DOHH2 (cell line): ENCODE results near the gene SELPLG.

Experiments used
- H3F3A ChIP-seq: fragments of 200-600 bp; sonication (generic), shearing (Covaris generic); 2 replicates; pipeline ENCODE4 v1.6.0; 2016; ENCODE audit warnings: antibody characterized with exemption, mild to moderate bottlenecking; ENCODE audit not compliant: control insufficient read depth, insufficient read depth
- H3K27ac ChIP-seq: fragments of 200-600 bp; sonication (generic); 2 replicates; pipeline ENCODE4 v1.5.1; 2014; ENCODE audit warnings: low read depth, mild to moderate bottlenecking, low read length, moderate library complexity
- H3K27me3 ChIP-seq: fragments of 200-600 bp; sonication (generic); 2 replicates; pipeline ENCODE4 v1.6.1; 2014; ENCODE audit warnings: mild to moderate bottlenecking, low read length, mixed read lengths; ENCODE audit not compliant: control insufficient read depth
- H3K36me3 ChIP-seq: fragments of 200-600 bp; sonication (generic); 2 replicates; pipeline ENCODE4 v1.6.1; 2014; ENCODE audit warnings: mild to moderate bottlenecking, low read length, moderate library complexity, mixed read lengths; ENCODE audit not compliant: control insufficient read depth
- H3K4me1 ChIP-seq: fragments of 200-600 bp; sonication (generic); 2 replicates; pipeline ENCODE4 v1.6.1; 2014; ENCODE audit warnings: mild to moderate bottlenecking, low read length, mixed read lengths; ENCODE audit not compliant: control insufficient read depth
- H3K4me2 ChIP-seq: fragments of 200-600 bp; sonication (generic); 2 replicates; pipeline ENCODE4 v1.6.0; 2014; ENCODE audit warnings: mild to moderate bottlenecking, low read length, moderate library complexity
- H3K4me3 ChIP-seq: fragments of 200-600 bp; sonication (generic); 2 replicates; pipeline ENCODE4 v1.5.1; 2014; ENCODE audit warnings: mild to moderate bottlenecking, low read length, mixed read lengths
- H3K79me2 ChIP-seq: fragments of 200-600 bp; sonication (generic); 2 replicates; pipeline ENCODE4 v1.6.1; 2014; ENCODE audit warnings: mild to moderate bottlenecking, low read length, mixed read lengths; ENCODE audit not compliant: control insufficient read depth
- H3K9me2 ChIP-seq: fragments of 200-600 bp; sonication (generic); replicated peaks from 2 replicates; pipeline ENCODE4 v1.6.1; 2014; ENCODE audit warnings: mild to moderate bottlenecking, low read length, mixed read lengths; ENCODE audit not compliant: control insufficient read depth
- H3K9me3 ChIP-seq: fragments of 200-600 bp; sonication (generic); 2 replicates; pipeline ENCODE4 v1.6.1; 2014; ENCODE audit warnings: antibody characterized with exemption, low read length, mixed read lengths; ENCODE audit not compliant: control insufficient read depth, insufficient read depth
- H4K20me1 ChIP-seq: fragments of 200-600 bp; sonication (generic); 2 replicates; pipeline ENCODE4 v1.6.0; 2014; ENCODE audit warnings: low read depth, mild to moderate bottlenecking, antibody characterized with exemption, low read length, moderate library complexity; ENCODE audit not compliant: control insufficient read depth, insufficient read depth
- EZH2phosphoT487 ChIP-seq: fragments of 200-600 bp; sonication (generic); IDR thresholded peaks from 2 replicates; pipeline ENCODE4 v1.6.1; 2017; ENCODE audit warnings: borderline replicate concordance, mild to moderate bottlenecking, antibody characterized with exemption, low read length, moderate library complexity, mixed read lengths
- TF ChIP-seq, protein P1 (sequence below): fragments of 200-600 bp; sonication (generic); IDR thresholded peaks from one replicate; pipeline ENCODE4 v1.5.1; 2014; ENCODE audit warnings: antibody characterized with exemption, mild to moderate bottlenecking, low read depth, low read length; ENCODE audit not compliant: poor library complexity, severe bottlenecking

The SELPLG gene

GRCh38 chr12:108672054-108672453 lies 38.4 kb upstream of the SELPLG start:
- no peaks in the 10 kb centered on the region for H3K79me2 ChIP-seq

GRCh38 chr12:108671110-108671509 lies 37.4 kb upstream of the SELPLG start:
- Histone ChIP-seq H3K36me3 (no peaks in the 10 kb centered on the region), H3K79me2 (no peaks in the 10 kb centered on the region), H3K27me3 (no peaks in the 10 kb centered on the region), H3K4me1 (peaks cover 20% of the 10 kb centered on the region), H3K9me2 (no peaks in the 10 kb centered on the region), H3K27ac (no peak overlapping the region), H3K9me3 (no peaks in the 10 kb centered on the region), H3K4me2 (no peak overlapping the region), H3F3A (no peaks in the 10 kb centered on the region; the same call in 1 of the 2 replicates), H3K4me3 (no peak overlapping the region), H4K20me1 (no peaks in the 10 kb centered on the region)
- TF ChIP-seq EZH2phosphoT487 = no peak
- TF ChIP-seq, protein P1, sequence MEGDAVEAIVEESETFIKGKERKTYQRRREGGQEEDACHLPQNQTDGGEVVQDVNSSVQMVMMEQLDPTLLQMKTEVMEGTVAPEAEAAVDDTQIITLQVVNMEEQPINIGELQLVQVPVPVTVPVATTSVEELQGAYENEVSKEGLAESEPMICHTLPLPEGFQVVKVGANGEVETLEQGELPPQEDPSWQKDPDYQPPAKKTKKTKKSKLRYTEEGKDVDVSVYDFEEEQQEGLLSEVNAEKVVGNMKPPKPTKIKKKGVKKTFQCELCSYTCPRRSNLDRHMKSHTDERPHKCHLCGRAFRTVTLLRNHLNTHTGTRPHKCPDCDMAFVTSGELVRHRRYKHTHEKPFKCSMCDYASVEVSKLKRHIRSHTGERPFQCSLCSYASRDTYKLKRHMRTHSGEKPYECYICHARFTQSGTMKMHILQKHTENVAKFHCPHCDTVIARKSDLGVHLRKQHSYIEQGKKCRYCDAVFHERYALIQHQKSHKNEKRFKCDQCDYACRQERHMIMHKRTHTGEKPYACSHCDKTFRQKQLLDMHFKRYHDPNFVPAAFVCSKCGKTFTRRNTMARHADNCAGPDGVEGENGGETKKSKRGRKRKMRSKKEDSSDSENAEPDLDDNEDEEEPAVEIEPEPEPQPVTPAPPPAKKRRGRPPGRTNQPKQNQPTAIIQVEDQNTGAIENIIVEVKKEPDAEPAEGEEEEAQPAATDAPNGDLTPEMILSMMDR = no peak

More at GRCh38 chr12:108672054-108672453, 38.4 kb upstream of the SELPLG start:
- TF ChIP-seq, protein P1 = no peak
- no peak for TF ChIP-seq EZH2phosphoT487
- Histone ChIP-seq H3K4me2 (no peak overlapping the region), H3K27me3 (no peaks in the 10 kb centered on the region), H3K4me1 (peaks cover 11% of the 10 kb centered on the region), H4K20me1 (no peaks in the 10 kb centered on the region), H3F3A (no peaks in the 10 kb centered on the region; the same call in 1 of the 2 replicates), H3K9me2 (no peaks in the 10 kb centered on the region), H3K36me3 (no peaks in the 10 kb centered on the region), H3K9me3 (no peaks in the 10 kb centered on the region), H3K4me3 (no peak overlapping the region), H3K27ac (no peak overlapping the region)

DNA sequence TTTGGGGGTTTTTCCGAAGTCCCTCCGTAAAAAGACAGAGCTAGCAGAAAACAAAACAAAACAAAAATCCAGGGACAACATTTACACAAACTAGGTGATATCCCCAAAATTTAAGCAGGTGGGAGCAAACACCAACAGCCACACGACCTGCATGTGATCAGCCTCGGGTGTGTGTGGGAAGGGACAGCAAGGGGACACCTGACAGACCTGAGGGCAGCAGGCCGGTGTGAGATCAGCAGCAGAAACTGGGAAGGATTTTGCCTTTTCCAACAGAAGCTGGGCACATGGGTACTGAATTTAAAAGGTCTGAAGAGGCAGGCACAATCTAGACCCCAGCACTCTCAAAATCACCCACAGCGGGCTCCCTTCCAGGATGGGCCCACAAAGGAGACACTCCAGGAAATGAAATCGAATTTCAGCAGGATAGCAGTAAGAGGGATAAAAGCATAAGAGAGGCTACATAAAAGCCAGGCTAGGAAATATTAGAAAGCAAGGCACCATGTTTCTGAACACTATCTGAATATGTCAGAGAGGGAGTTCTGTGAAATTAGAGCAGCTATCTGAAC lies 36.5 kb upstream of the SELPLG start:
- Histone ChIP-seq H3F3A (no peaks in the 10 kb centered on the region; the same call in 1 of the 2 replicates), H3K79me2 (no peaks in the 10 kb centered on the region), H3K36me3 (no peaks in the 10 kb centered on the region), H3K9me3 (no peaks in the 10 kb centered on the region), H3K9me2 (no peaks in the 10 kb centered on the region), H3K27ac (no peak overlapping the region), H3K4me3 (no peak overlapping the region), H3K4me2 (no peak overlapping the region), H3K4me1 (peaks cover 30% of the 10 kb centered on the region), H4K20me1 (no peaks in the 10 kb centered on the region), H3K27me3 (no peaks in the 10 kb centered on the region)
- no peak for TF ChIP-seq EZH2phosphoT487
- TF ChIP-seq, protein P1 = no peak
